Measurements from ENCODE around the gene MAX. TPM values are rescaled to one million over a fixed set of nuclear protein-coding genes. Genes with fewer than 3 reads are reported as not detected.

The MAX gene
- total and polyA plus RNA-seq, 9 donors: 48.4 to 168 (median 109) TPM

GRCh38 chr14:65069874-65070413 is 32.4 kb downstream of the MAX start:
- 95 to 98% (median 98%) methylated on average over 5 of the region's 5 CpGs for WGBS, 3 donors
- Histone ChIP-seq H3K27me3 (no peaks in the 10 kb centered on the region), H3K9me3 (no peaks in the 10 kb centered on the region), H3K4me1 (ENCODE audit: insufficient read depth) (peaks cover 3% of the 10 kb centered on the region), H3K27ac (no peak overlapping the region), H3K36me3 (no peaks in the 10 kb centered on the region), H3K4me3 (no peak overlapping the region)
- DNase-seq: no peak
- intact Hi-C loops (cut with DNase I): no loop called here
- TF ChIP-seq POLR2A (IDR thresholded peaks at IDR 0.05) (no peak), CTCF (IDR thresholded peaks at IDR 0.05) (no peak)

- Histone ChIP-seq H3K27ac (no peak overlapping the region), H3K27me3 (no peaks in the 10 kb centered on the region), H3K4me3 (no peak overlapping the region), H3K4me1 (ENCODE audit: insufficient read depth) (no peaks in the 10 kb centered on the region), H3K36me3 (no peaks in the 10 kb centered on the region), H3K9me3 (no peaks in the 10 kb centered on the region)
- no peak for DNase-seq
- intact Hi-C loops (cut with DNase I): no loop called here
- TF ChIP-seq POLR2A (IDR thresholded peaks at IDR 0.05) (no peak), EP300 (IDR thresholded peaks at IDR 0.05) (no peak), CTCF (IDR thresholded peaks at IDR 0.05) (no peak)
- 92 to 98% (median 95%) methylated on average over 7 of the region's 7 CpGs for WGBS, 3 donors
Observed at GRCh38 chr14:65065719-65066118, 36.6 kb downstream of the MAX start.

- intact Hi-C loops (cut with DNase I): no loop called here
- no peak for TF ChIP-seq CTCF (IDR thresholded peaks at IDR 0.05)
- TF ChIP-seq EP300 (IDR thresholded peaks at IDR 0.05): no peak
- no peak for TF ChIP-seq POLR2A (IDR thresholded peaks at IDR 0.05)
- Histone ChIP-seq H3K36me3 (no peaks in the 10 kb centered on the region), H3K27ac (no peak overlapping the region), H3K4me3 (no peak overlapping the region), H3K9me3 (no peaks in the 10 kb centered on the region), H3K4me1 (ENCODE audit: insufficient read depth) (no peaks in the 10 kb centered on the region), H3K27me3 (no peaks in the 10 kb centered on the region)
- WGBS, 3 donors: 87 to 92% (median 92%) methylated on average over 16 of the region's 16 CpGs
- no peak for DNase-seq
Observed at GRCh38 chr14:65062096-65063075, 39.9 kb downstream of the MAX start.

- Histone ChIP-seq H3K4me3 (no peak overlapping the region), H3K27ac (no peak overlapping the region), H3K9me3 (no peaks in the 10 kb centered on the region), H3K27me3 (no peaks in the 10 kb centered on the region), H3K4me1 (ENCODE audit: insufficient read depth) (no peaks in the 10 kb centered on the region), H3K36me3 (no peaks in the 10 kb centered on the region)
- intact Hi-C loops (cut with DNase I): no loop called here
- no peak for DNase-seq
- TF ChIP-seq POLR2A (IDR thresholded peaks at IDR 0.05) (no peak), EP300 (IDR thresholded peaks at IDR 0.05) (no peak), CTCF (IDR thresholded peaks at IDR 0.05) (no peak)
Observed at GRCh38 chr14:65057695-65058094, 44.6 kb downstream of the MAX start.
